ENCODE results near the gene PVALB. TPM values are rescaled to one million over a fixed set of nuclear protein-coding genes. Genes with fewer than 3 reads are reported as not detected.

PVALB gene
- total RNA-seq, 2 donors from 2014 or later, result not detected

GRCh38 chr22:36815558-36816338 is 1.1 kb downstream of the PVALB start:
- Mint-ChIP-seq H3K27me3 (peaks cover 52 to 66% of the 10 kb centered on the region in 2 donors), H3K9me3 (no peaks in the 10 kb centered on the region), H3K36me3 (no peaks in the 10 kb centered on the region), H3K4me1 (ENCODE audit: low read depth in 2 of 2) (no peaks in the 10 kb centered on the region), H3K4me3 (no peak overlapping the region), H3K27ac (no peak overlapping the region)
- ATAC-seq (no peak), DNase-seq (ENCODE audit: low spot score) (no peak)

- no peaks in the 10 kb centered on the region for H3K4me1 Mint-ChIP-seq (ENCODE audit: low read depth in 2 of 2)
- no peak overlapping the region for H3K4me3 Mint-ChIP-seq
- ATAC-seq (no peak), DNase-seq (ENCODE audit: low spot score) (no peak)
- peaks cover 46 to 56% of the 10 kb centered on the region in 2 donors for H3K27me3 Mint-ChIP-seq
- H3K9me3 Mint-ChIP-seq, result no peaks in the 10 kb centered on the region
- H3K36me3 Mint-ChIP-seq, result no peaks in the 10 kb centered on the region
- H3K27ac Mint-ChIP-seq, result no peak overlapping the region
Observed at GRCh38 chr22:36814801-36815200, 2.0 kb downstream of the PVALB start.

GRCh38 chr22:36811094-36811800 is 5.6 kb downstream of the PVALB start:
- no peak for DNase-seq (ENCODE audit: low spot score)
- Mint-ChIP-seq H3K9me3 (no peaks in the 10 kb centered on the region), H3K4me3 (no peak overlapping the region), H3K4me1 (ENCODE audit: low read depth in 2 of 2) (peaks cover 0 to 5% of the 10 kb centered on the region in 2 donors), H3K27me3 (peaks cover 26 to 32% of the 10 kb centered on the region in 2 donors), H3K27ac (no peak overlapping the region), H3K36me3 (no peaks in the 10 kb centered on the region)
- ATAC-seq, result no peak

GRCh38 chr22:36809351-36809750 is 7.5 kb downstream of the PVALB start:
- no peak overlapping the region for H3K27ac Mint-ChIP-seq

GRCh38 chr22:36808721-36809344 is 8.0 kb downstream of the PVALB start:
- H3K36me3 Mint-ChIP-seq, result no peaks in the 10 kb centered on the region
- peaks cover 13 to 24% of the 10 kb centered on the region in 2 donors for H3K27me3 Mint-ChIP-seq
- H3K4me3 Mint-ChIP-seq, result no peak overlapping the region
- no peaks in the 10 kb centered on the region for H3K9me3 Mint-ChIP-seq
- ATAC-seq, result no peak
- H3K27ac Mint-ChIP-seq, result no peak overlapping the region
- DNase-seq (ENCODE audit: low spot score), result no peak
- H3K4me1 Mint-ChIP-seq (ENCODE audit: low read depth in 2 of 2), result peaks cover 0 to 5% of the 10 kb centered on the region in 2 donors

More at GRCh38 chr22:36809351-36809750, 7.5 kb downstream of the PVALB start:
- H3K4me1 Mint-ChIP-seq (ENCODE audit: low read depth in 2 of 2), result peaks cover 0 to 5% of the 10 kb centered on the region in 2 donors
- ATAC-seq, result no peak
- no peaks in the 10 kb centered on the region for H3K36me3 Mint-ChIP-seq
- no peak overlapping the region for H3K4me3 Mint-ChIP-seq
- DNase-seq (ENCODE audit: low spot score), result no peak
- H3K27me3 Mint-ChIP-seq, result peaks cover 17 to 28% of the 10 kb centered on the region in 2 donors
- no peaks in the 10 kb centered on the region for H3K9me3 Mint-ChIP-seq

GRCh38 chr22:36807627-36808026 is 9.2 kb downstream of the PVALB start:
- Mint-ChIP-seq H3K4me1 (ENCODE audit: low read depth in 2 of 2) (peaks cover 0 to 5% of the 10 kb centered on the region in 2 donors), H3K27ac (no peak overlapping the region), H3K36me3 (no peaks in the 10 kb centered on the region), H3K9me3 (no peaks in the 10 kb centered on the region), H3K4me3 (no peak overlapping the region), H3K27me3 (peaks cover 13 to 22% of the 10 kb centered on the region in 2 donors)
- DNase-seq (ENCODE audit: low spot score) (no peak), ATAC-seq (no peak)

GRCh38 chr22:36806835-36807234 is 10.0 kb downstream of the PVALB start:
- H3K9me3 Mint-ChIP-seq, result no peaks in the 10 kb centered on the region
- no peak overlapping the region for H3K27ac Mint-ChIP-seq
- H3K36me3 Mint-ChIP-seq, result no peaks in the 10 kb centered on the region
- ATAC-seq (no peak), DNase-seq (ENCODE audit: low spot score) (no peak)
- peaks cover 13 to 24% of the 10 kb centered on the region in 2 donors for H3K27me3 Mint-ChIP-seq
- peaks cover 0 to 5% of the 10 kb centered on the region in 2 donors for H3K4me1 Mint-ChIP-seq (ENCODE audit: low read depth in 2 of 2)
- H3K4me3 Mint-ChIP-seq, result no peak overlapping the region

- no peak overlapping the region for H3K4me3 Mint-ChIP-seq
- ATAC-seq (no peak), DNase-seq (ENCODE audit: low spot score) (no peak)
- no peak overlapping the region for H3K27ac Mint-ChIP-seq
- peaks cover 13 to 36% of the 10 kb centered on the region in 2 donors for H3K27me3 Mint-ChIP-seq
- H3K4me1 Mint-ChIP-seq (ENCODE audit: low read depth in 2 of 2), result peaks cover 0 to 5% of the 10 kb centered on the region in 2 donors
- no peaks in the 10 kb centered on the region for H3K9me3 Mint-ChIP-seq
- no peaks in the 10 kb centered on the region for H3K36me3 Mint-ChIP-seq
Observed at GRCh38 chr22:36803358-36803757, 13.5 kb downstream of the PVALB start.

GRCh38 chr22:36798674-36799066 is 18.2 kb downstream of the PVALB start:
- H3K4me1 Mint-ChIP-seq (ENCODE audit: low read depth in 2 of 2), result no peaks in the 10 kb centered on the region
- H3K9me3 Mint-ChIP-seq, result no peaks in the 10 kb centered on the region
- H3K4me3 Mint-ChIP-seq, result no peak overlapping the region
- H3K27me3 Mint-ChIP-seq, result peaks cover 15 to 33% of the 10 kb centered on the region in 2 donors
- no peaks in the 10 kb centered on the region for H3K36me3 Mint-ChIP-seq
- peak in 1 of 2 donors; percentile 22 for ATAC-seq
- no peak for DNase-seq (ENCODE audit: low spot score)
- no peak overlapping the region for H3K27ac Mint-ChIP-seq

GRCh38 chr22:36797911-36798673 is 18.7 kb downstream of the PVALB start:
- no peaks in the 10 kb centered on the region for H3K4me1 Mint-ChIP-seq (ENCODE audit: low read depth in 2 of 2)
- no peaks in the 10 kb centered on the region for H3K9me3 Mint-ChIP-seq
- H3K27ac Mint-ChIP-seq, result no peak overlapping the region
- DNase-seq (ENCODE audit: low spot score), result no peak
- H3K27me3 Mint-ChIP-seq, result peaks cover 11 to 28% of the 10 kb centered on the region in 2 donors
- no peak overlapping the region for H3K4me3 Mint-ChIP-seq
- ATAC-seq, result no peak
- no peaks in the 10 kb centered on the region for H3K36me3 Mint-ChIP-seq

- ATAC-seq (no peak), DNase-seq (ENCODE audit: low spot score) (no peak)
- no peaks in the 10 kb centered on the region for H3K4me1 Mint-ChIP-seq (ENCODE audit: low read depth in 2 of 2)
- H3K27me3 Mint-ChIP-seq, result peaks cover 9 to 24% of the 10 kb centered on the region in 2 donors
- H3K4me3 Mint-ChIP-seq, result no peak overlapping the region
- no peaks in the 10 kb centered on the region for H3K36me3 Mint-ChIP-seq
- H3K27ac Mint-ChIP-seq, result no peak overlapping the region
- H3K9me3 Mint-ChIP-seq, result no peaks in the 10 kb centered on the region
Observed at GRCh38 chr22:36797374-36797773, 19.5 kb downstream of the PVALB start.

GRCh38 chr22:36796552-36797175 is 20.2 kb downstream of the PVALB start:
- H3K4me3 Mint-ChIP-seq, result no peak overlapping the region
- H3K4me1 Mint-ChIP-seq (ENCODE audit: low read depth in 2 of 2), result no peaks in the 10 kb centered on the region
- ATAC-seq (peak; percentile 11 to 31), DNase-seq (ENCODE audit: low spot score) (no peak)
- no peaks in the 10 kb centered on the region for H3K9me3 Mint-ChIP-seq
- peaks cover 7 to 20% of the 10 kb centered on the region in 2 donors for H3K27me3 Mint-ChIP-seq
- no peaks in the 10 kb centered on the region for H3K36me3 Mint-ChIP-seq
- H3K27ac Mint-ChIP-seq, result no peak overlapping the region

- Mint-ChIP-seq H3K27me3 (peaks cover 9 to 12% of the 10 kb centered on the region in 2 donors), H3K4me1 (ENCODE audit: low read depth in 2 of 2) (no peaks in the 10 kb centered on the region), H3K36me3 (no peaks in the 10 kb centered on the region), H3K4me3 (no peak overlapping the region), H3K9me3 (no peaks in the 10 kb centered on the region), H3K27ac (no peak overlapping the region)
- ATAC-seq (no peak), DNase-seq (ENCODE audit: low spot score) (no peak)
Observed at GRCh38 chr22:36795633-36796032, 21.2 kb downstream of the PVALB start.
